ENCODE data around the gene PTPRJ. TPM values are rescaled to one million over a fixed set of nuclear protein-coding genes. Genes with fewer than 3 reads are reported as not detected.
A peak's percentile ranks its signal among the peaks of the same experiment; 100 is the strongest.

The PTPRJ gene
- total and polyA plus RNA-seq, 9 of the 15 experiments (the other 6 are each of a cell fraction or from before 2014, with no cell fraction given), result 0.56 to 10.7 (median 4.8) TPM

DNA sequence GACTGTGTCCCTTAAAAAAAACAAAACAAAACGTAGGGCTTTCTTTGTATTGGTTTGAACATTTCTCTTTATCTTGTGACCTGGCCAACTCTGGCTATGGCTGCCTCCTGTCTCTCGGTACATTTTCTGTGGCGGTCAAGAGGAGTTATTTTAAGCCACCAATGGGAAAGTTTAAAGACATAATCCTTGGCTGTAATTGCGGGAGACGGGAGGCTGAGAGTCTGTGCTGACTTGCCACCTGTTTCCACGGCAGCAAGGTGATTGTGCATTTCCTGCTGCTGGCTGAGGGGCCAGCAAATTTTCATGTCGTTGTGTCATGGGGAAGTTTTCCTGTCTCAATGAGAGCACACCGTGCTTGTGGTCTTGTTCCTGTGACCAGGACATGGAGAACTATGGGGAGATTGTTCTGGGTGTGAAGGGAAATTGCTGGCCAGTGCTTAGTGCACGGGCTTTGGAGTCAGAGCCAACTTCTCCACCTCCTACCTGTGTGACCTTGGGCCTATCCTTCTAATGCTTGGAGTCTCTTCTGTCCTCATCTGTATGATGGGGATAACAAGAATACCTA lies 11.0 kb downstream of the PTPRJ start (continued):
- TF ChIP-seq, protein P1, sequence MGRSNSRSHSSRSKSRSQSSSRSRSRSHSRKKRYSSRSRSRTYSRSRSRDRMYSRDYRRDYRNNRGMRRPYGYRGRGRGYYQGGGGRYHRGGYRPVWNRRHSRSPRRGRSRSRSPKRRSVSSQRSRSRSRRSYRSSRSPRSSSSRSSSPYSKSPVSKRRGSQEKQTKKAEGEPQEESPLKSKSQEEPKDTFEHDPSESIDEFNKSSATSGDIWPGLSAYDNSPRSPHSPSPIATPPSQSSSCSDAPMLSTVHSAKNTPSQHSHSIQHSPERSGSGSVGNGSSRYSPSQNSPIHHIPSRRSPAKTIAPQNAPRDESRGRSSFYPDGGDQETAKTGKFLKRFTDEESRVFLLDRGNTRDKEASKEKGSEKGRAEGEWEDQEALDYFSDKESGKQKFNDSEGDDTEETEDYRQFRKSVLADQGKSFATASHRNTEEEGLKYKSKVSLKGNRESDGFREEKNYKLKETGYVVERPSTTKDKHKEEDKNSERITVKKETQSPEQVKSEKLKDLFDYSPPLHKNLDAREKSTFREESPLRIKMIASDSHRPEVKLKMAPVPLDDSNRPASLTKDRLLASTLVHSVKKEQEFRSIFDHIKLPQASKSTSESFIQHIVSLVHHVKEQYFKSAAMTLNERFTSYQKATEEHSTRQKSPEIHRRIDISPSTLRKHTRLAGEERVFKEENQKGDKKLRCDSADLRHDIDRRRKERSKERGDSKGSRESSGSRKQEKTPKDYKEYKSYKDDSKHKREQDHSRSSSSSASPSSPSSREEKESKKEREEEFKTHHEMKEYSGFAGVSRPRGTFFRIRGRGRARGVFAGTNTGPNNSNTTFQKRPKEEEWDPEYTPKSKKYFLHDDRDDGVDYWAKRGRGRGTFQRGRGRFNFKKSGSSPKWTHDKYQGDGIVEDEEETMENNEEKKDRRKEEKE (IDR thresholded peaks at IDR 0.05; ENCODE audit: borderline replicate concordance in 1 of 2, control insufficient read depth in 1 of 2, low read depth in 2 of 2, low read length in 1 of 2), result no peak
- TF ChIP-seq ZFP91 (CRISPR knock-in tag; IDR thresholded peaks at IDR 0.05) (no peak), SMAD4 (CRISPR knock-in tag; conservative IDR thresholded peaks at IDR 0.05) (0 out of 2 replicates have a peak, but pooled peaks have one; percentile 57), MIER1 (IDR thresholded peaks at IDR 0.05; ENCODE audit: low read depth) (no peak)

All from K562 (cell line).